Loucy (cell line): ENCODE data around the gene DMRT1.

ENCODE experiments used
- H2AFZ ChIP-seq: fragments of 200-600 bp; sonication (generic); 2 replicates; pipeline ENCODE4 v1.6.0; 2016; ENCODE audit warnings: antibody characterized with exemption, mild to moderate bottlenecking, low read length, moderate library complexity
- H3F3A ChIP-seq: fragments of 200-600 bp; 2 replicates; pipeline ENCODE4 v1.6.0; 2016; ENCODE audit warnings: antibody characterized with exemption, low read depth, mild to moderate bottlenecking
- H3K27me3 ChIP-seq: fragments of 200-600 bp; sonication (generic); 2 replicates; pipeline ENCODE4 v1.6.1; 2014; ENCODE audit warnings: low read length, mild to moderate bottlenecking; ENCODE audit not compliant: insufficient read depth, poor library complexity, severe bottlenecking
- H3K36me3 ChIP-seq: fragments of 200-600 bp; sonication (generic); 2 replicates; pipeline ENCODE4 v1.6.1; 2016; ENCODE audit warnings: low read length; ENCODE audit not compliant: insufficient read depth
- H3K4me1 ChIP-seq: fragments of 200-600 bp; sonication (generic); 2 replicates; pipeline ENCODE4 v1.5.1; 2014; ENCODE audit warnings: low read length, mild to moderate bottlenecking; ENCODE audit not compliant: insufficient read depth, poor library complexity, severe bottlenecking
- H3K4me2 ChIP-seq: fragments of 200-600 bp; sonication (generic); 2 replicates; pipeline ENCODE4 v1.6.0; 2014; ENCODE audit warnings: antibody characterized with exemption, low read length, low read depth, mild to moderate bottlenecking; ENCODE audit not compliant: poor library complexity, severe bottlenecking
- H3K4me3 ChIP-seq: fragments of 200-600 bp; sonication (generic); 2 replicates; pipeline ENCODE4 v1.5.1; 2014; ENCODE audit warnings: low read length, mild to moderate bottlenecking, mixed read lengths; ENCODE audit not compliant: poor library complexity, severe bottlenecking
- H3K79me2 ChIP-seq: fragments of 200-600 bp; sonication (generic); 2 replicates; pipeline ENCODE4 v1.6.1; 2014; ENCODE audit warnings: low read length; ENCODE audit not compliant: insufficient read depth
- H3K9ac ChIP-seq: fragments of 200-600 bp; sonication (generic); 2 replicates; pipeline ENCODE4 v1.6.0; 2014; ENCODE audit warnings: mild to moderate bottlenecking, low read depth, low read length, moderate library complexity; ENCODE audit not compliant: poor library complexity, severe bottlenecking
- H3K9me2 ChIP-seq: fragments of 200-600 bp; sonication (generic); replicated peaks from 2 replicates; pipeline ENCODE4 v1.6.1; 2016; ENCODE audit warnings: low read depth, low read length, mixed read lengths
- H3K9me3 ChIP-seq: fragments of 200-600 bp; sonication (generic); 2 replicates; pipeline ENCODE4 v1.6.1; 2014; ENCODE audit warnings: mild to moderate bottlenecking, antibody characterized with exemption, low read length, low read depth; ENCODE audit not compliant: insufficient read depth
- H4K20me1 ChIP-seq: fragments of 200-600 bp; sonication (generic); 2 replicates; pipeline ENCODE4 v1.6.0; 2014; ENCODE audit warnings: antibody characterized with exemption, low read length, mild to moderate bottlenecking; ENCODE audit not compliant: insufficient read depth, poor library complexity, severe bottlenecking
- CTCF ChIP-seq: fragments of 200-600 bp; sonication (generic); conservative IDR thresholded peaks from 2 replicates; pipeline ENCODE4 v1.5.1; 2014; ENCODE audit warnings: mild to moderate bottlenecking, antibody characterized with exemption, low read length
- EZH2phosphoT487 ChIP-seq: fragments of 200-600 bp; IDR thresholded peaks from 2 replicates; pipeline ENCODE4 v1.6.1; 2018; ENCODE audit warnings: antibody characterized with exemption, mild to moderate bottlenecking, moderate library complexity, borderline replicate concordance

Gene DMRT1

GRCh38 chr9:965497-965896 is 124.0 kb downstream of the DMRT1 start:
- H3K9me2 ChIP-seq = no peaks in the 10 kb centered on the region
- no peak overlapping the region for H3K4me2 ChIP-seq
- H4K20me1 ChIP-seq = no peaks in the 10 kb centered on the region
- H2AFZ ChIP-seq = peak overlapping the region; percentile 8; the same call in 1 of the 2 replicates
- no peak overlapping the region for H3K4me3 ChIP-seq
- no peaks in the 10 kb centered on the region for H3K9me3 ChIP-seq
- no peaks in the 10 kb centered on the region for H3K79me2 ChIP-seq
- no peak for TF ChIP-seq EZH2phosphoT487
- peaks cover 24% of the 10 kb centered on the region for H3K4me1 ChIP-seq
- no peaks in the 10 kb centered on the region for H3K36me3 ChIP-seq
- H3K9ac ChIP-seq = no peak overlapping the region
- no peaks in the 10 kb centered on the region for H3K27me3 ChIP-seq
- H3F3A ChIP-seq = no peaks in the 10 kb centered on the region

GRCh38 chr9:966870-967269 is 125.4 kb downstream of the DMRT1 start:
- Histone ChIP-seq H3F3A (no peaks in the 10 kb centered on the region), H3K4me2 (peak overlapping the region; percentile 47), H3K4me1 (peaks cover 20% of the 10 kb centered on the region), H3K9ac (no peak overlapping the region), H3K9me3 (no peaks in the 10 kb centered on the region), H3K36me3 (no peaks in the 10 kb centered on the region), H3K79me2 (no peaks in the 10 kb centered on the region), H2AFZ (peak overlapping the region; percentile 83), H3K9me2 (no peaks in the 10 kb centered on the region), H4K20me1 (no peaks in the 10 kb centered on the region), H3K4me3 (no peak overlapping the region), H3K27me3 (no peaks in the 10 kb centered on the region)
- TF ChIP-seq EZH2phosphoT487 = no peak
- TF ChIP-seq CTCF = no peak

- H3F3A ChIP-seq = no peaks in the 10 kb centered on the region
- H3K27me3 ChIP-seq = no peaks in the 10 kb centered on the region
- H3K36me3 ChIP-seq = no peaks in the 10 kb centered on the region
- no peaks in the 10 kb centered on the region for H4K20me1 ChIP-seq
- TF ChIP-seq EZH2phosphoT487 = no peak
- TF ChIP-seq CTCF = no peak
- no peaks in the 10 kb centered on the region for H3K9me3 ChIP-seq
- peak overlapping the region; percentile 47 for H3K4me2 ChIP-seq
- peaks cover 18% of the 10 kb centered on the region for H3K4me1 ChIP-seq
- no peaks in the 10 kb centered on the region for H3K9me2 ChIP-seq
- no peak overlapping the region for H3K9ac ChIP-seq
- no peak overlapping the region for H3K4me3 ChIP-seq
- peak overlapping the region; percentile 83 for H2AFZ ChIP-seq
- H3K79me2 ChIP-seq = no peaks in the 10 kb centered on the region
Measured at GRCh38 chr9:967436-967835, 125.9 kb downstream of the DMRT1 start.

- TF ChIP-seq EZH2phosphoT487 = no peak
- no peak for TF ChIP-seq CTCF
- H3K4me3 ChIP-seq = no peak overlapping the region
- H3F3A ChIP-seq = no peaks in the 10 kb centered on the region
- H3K4me1 ChIP-seq = peaks cover 18% of the 10 kb centered on the region
- no peaks in the 10 kb centered on the region for H3K79me2 ChIP-seq
- no peaks in the 10 kb centered on the region for H3K9me3 ChIP-seq
- H3K36me3 ChIP-seq = no peaks in the 10 kb centered on the region
- no peaks in the 10 kb centered on the region for H3K9me2 ChIP-seq
- H3K27me3 ChIP-seq = no peaks in the 10 kb centered on the region
- H3K4me2 ChIP-seq = no peak overlapping the region
- no peaks in the 10 kb centered on the region for H4K20me1 ChIP-seq
- no peak overlapping the region for H3K9ac ChIP-seq
- H2AFZ ChIP-seq = no peak overlapping the region
Measured at GRCh38 chr9:967903-968641, 126.6 kb downstream of the DMRT1 start.
